Spleen (tissue), 7 donors: ENCODE results near the gene ZBTB14.

Experiments used
- CTCF ChIP-seq, 11 experiments: fragments of 200-600 bp in 7 of 11; fragments of 450-650 bp in 4 of 11; sonication (generic) in 4 of 11; IDR thresholded peaks in 8 of 11; conservative IDR thresholded peaks in 3 of 11; 1 replicate in 7 of 11; 2 replicates in 4 of 11; pipeline versions ENCODE4 v1.4.0 to v1.8.0; 2016 to 2021; ENCODE audit warnings: antibody characterized with exemption in 11 of 11, inconsistent platforms in 4 of 11, mild to moderate bottlenecking in 1 of 11
- POLR2A ChIP-seq, 3 donors: fragments of 450-650 bp; IDR thresholded peaks; one replicate each; pipeline ENCODE4 v1.5.1; 2017; ENCODE audit warnings: antibody characterized with exemption in 3 of 3, mild to moderate bottlenecking in 1 of 3
- POLR2AphosphoS5 ChIP-seq, 3 donors: sonication (generic); formaldehyde crosslinking; IDR thresholded peaks; one replicate each; pipeline ENCODE4 v1.5.1; 2017; ENCODE audit warnings: antibody characterized with exemption in 3 of 3
- donor health status: DM: no; HTN: no; CAD: no; lungs with moderate emphysema.
- donor health status: DM: no; HTN: no; CAD: no.
- donor health status: DM: no; HTN: no; CAD: no.

DNA sequence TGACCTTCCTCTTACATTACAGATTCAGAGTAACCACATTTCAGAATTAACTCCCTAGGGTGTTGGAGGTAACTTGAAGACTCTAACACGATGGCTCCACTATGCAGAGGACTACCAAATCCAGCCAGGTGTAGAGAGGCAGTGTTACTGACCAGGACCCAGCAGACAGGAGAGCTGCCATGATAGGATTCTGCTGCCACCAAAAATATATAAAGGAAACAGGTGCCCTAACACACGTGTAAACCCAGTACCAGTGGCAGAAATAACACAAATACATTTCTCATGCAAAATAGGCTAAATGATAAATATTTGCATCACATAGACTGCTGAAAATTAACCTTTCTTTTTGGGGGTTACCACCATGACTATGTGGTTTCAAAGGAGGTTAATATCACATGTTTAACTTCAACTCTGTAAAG is 7.0 kb downstream of the ZBTB14 start:
- TF ChIP-seq CTCF (IDR thresholded peaks at IDR 0.05 in 8 of 11, conservative IDR thresholded peaks at IDR 0.05 in 3 of 11) = no peak
- TF ChIP-seq POLR2A (IDR thresholded peaks at IDR 0.05) = no peak
- TF ChIP-seq POLR2AphosphoS5 (IDR thresholded peaks at IDR 0.05) = no peak
